ENCODE results near the gene NFKB1.

DNA sequence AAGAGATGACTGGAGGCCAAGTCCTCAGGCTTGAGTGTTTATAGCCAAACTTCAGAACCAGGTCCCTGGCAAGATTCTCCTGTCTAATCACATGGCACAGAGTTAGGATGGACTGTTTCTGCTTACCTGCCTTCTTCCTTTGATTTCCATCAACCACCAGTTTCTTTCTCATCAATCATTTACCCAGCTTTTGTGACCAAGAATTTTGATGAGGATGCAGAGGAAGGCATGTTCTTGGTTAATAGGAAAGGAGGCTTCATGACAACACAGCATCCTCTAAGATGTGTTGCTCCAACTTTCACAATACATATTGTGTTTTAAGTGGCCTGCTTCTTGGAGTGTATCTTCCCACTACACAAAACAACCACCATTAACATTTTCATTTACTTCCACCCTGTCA is 65.3 kb downstream of the NFKB1 start:
- TF ChIP-seq, protein P1, sequence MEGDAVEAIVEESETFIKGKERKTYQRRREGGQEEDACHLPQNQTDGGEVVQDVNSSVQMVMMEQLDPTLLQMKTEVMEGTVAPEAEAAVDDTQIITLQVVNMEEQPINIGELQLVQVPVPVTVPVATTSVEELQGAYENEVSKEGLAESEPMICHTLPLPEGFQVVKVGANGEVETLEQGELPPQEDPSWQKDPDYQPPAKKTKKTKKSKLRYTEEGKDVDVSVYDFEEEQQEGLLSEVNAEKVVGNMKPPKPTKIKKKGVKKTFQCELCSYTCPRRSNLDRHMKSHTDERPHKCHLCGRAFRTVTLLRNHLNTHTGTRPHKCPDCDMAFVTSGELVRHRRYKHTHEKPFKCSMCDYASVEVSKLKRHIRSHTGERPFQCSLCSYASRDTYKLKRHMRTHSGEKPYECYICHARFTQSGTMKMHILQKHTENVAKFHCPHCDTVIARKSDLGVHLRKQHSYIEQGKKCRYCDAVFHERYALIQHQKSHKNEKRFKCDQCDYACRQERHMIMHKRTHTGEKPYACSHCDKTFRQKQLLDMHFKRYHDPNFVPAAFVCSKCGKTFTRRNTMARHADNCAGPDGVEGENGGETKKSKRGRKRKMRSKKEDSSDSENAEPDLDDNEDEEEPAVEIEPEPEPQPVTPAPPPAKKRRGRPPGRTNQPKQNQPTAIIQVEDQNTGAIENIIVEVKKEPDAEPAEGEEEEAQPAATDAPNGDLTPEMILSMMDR (conservative IDR thresholded peaks at IDR 0.05 in 1 of 2, IDR thresholded peaks at IDR 0.05 in 1 of 2; ENCODE audit: low read depth in 1 of 2, low read length in 2 of 2) = no peak
- TF ChIP-seq EZH2 (IDR thresholded peaks at IDR 0.05; ENCODE audit: low read length, missing control alignments) = no peak
